ENCODE measurements around the gene LLCFC1. TPM values are rescaled to one million over a fixed set of nuclear protein-coding genes. Genes with fewer than 3 reads are reported as not detected.

The LLCFC1 gene
- total RNA-seq, 1 experiment from 2014 or later: not detected

- DNase-seq (ENCODE audit: low spot score) (no peak), ATAC-seq (no peak)
- ChIA-PET CTCF (interaction anchor here (1.3 to 1.5 kb wide), 3 partner anchors 9 to 21 kb away, joined by 5 to 7 read pairs (median 6); partner anchors contain the start of gene TRPV6), POLR2A (no interaction called here)
- Mint-ChIP-seq H3K4me3 (no peak overlapping the region), H3K4me1 (peaks cover 8% of the 10 kb centered on the region), H3K27ac (no peak overlapping the region), H3K36me3 (no peaks in the 10 kb centered on the region), H3K9me3 (peaks cover 7% of the 10 kb centered on the region), H3K27me3 (ENCODE audit: low read depth) (no peaks in the 10 kb centered on the region; the same call in 1 of the 2 replicates)
- TF ChIP-seq E2F1 (CRISPR knock-in tag; IDR thresholded peaks at IDR 0.05): no peak
- no peak for TF ChIP-seq SP1 (CRISPR knock-in tag; conservative IDR thresholded peaks at IDR 0.05)
- TF ChIP-seq ZNF232 (CRISPR knock-in tag; IDR thresholded peaks at IDR 0.05): no peak
- TF ChIP-seq JUN (CRISPR knock-in tag; IDR thresholded peaks at IDR 0.05): no peak
- no peak for TF ChIP-seq ERG (CRISPR knock-in tag; IDR thresholded peaks at IDR 0.05)
- TF ChIP-seq E2F5 (CRISPR knock-in tag; IDR thresholded peaks at IDR 0.05): no peak
- no peak for TF ChIP-seq HMGA2 (CRISPR knock-in tag; IDR thresholded peaks at IDR 0.05)
- no peak for TF ChIP-seq MAX (CRISPR knock-in tag; IDR thresholded peaks at IDR 0.05)
- TF ChIP-seq FOXK1 (CRISPR knock-in tag; IDR thresholded peaks at IDR 0.05): no peak
- no peak for TF ChIP-seq ZNF512 (CRISPR knock-in tag; IDR thresholded peaks at IDR 0.05; ENCODE audit: borderline replicate concordance)
- TF ChIP-seq ZSCAN18 (CRISPR knock-in tag; IDR thresholded peaks at IDR 0.05): no peak
- no peak for TF ChIP-seq HMGXB4 (CRISPR knock-in tag; IDR thresholded peaks at IDR 0.05)
- TF ChIP-seq RELA (CRISPR knock-in tag; IDR thresholded peaks at IDR 0.05; ENCODE audit: borderline replicate concordance): no peak
- no peak for TF ChIP-seq PREB (CRISPR knock-in tag; IDR thresholded peaks at IDR 0.05; ENCODE audit: borderline replicate concordance)
Measured at GRCh38 chr7:142894112-142894984, 44.9 kb upstream of the LLCFC1 start.
